Caco-2 (cell line): ENCODE results near the gene GRB14. TPM values are rescaled to one million over a fixed set of nuclear protein-coding genes. Genes with fewer than 3 reads are reported as not detected.

Experiments used
- BruUV-seq: library from RNA; stranded (reverse); fragments of 400-500 nt; replicated peaks from 2 replicates; lab custom pipeline; 2021; lab: Mats Ljungman, UMichigan
- CTCF ChIA-PET: fragments of 300-600 bp; sonication (Branson Sonifier 250); formaldehyde crosslinking; loops from one replicate; lab custom pipeline; 2022; ENCODE audit warnings: antibody characterized with exemption; lab: Charles Lee
- POLR2A ChIA-PET: fragments of 300-600 bp; sonication (Branson Sonifier 250); formaldehyde crosslinking; loops from one replicate; lab custom pipeline; 2022; ENCODE audit warnings: antibody characterized with exemption; lab: Charles Lee
- DNase-seq, 2 experiments: peaks; one replicate each; pipeline versions ENCODE4 v3.0.0 to v3.0.0-alpha.2; 2020 to 2022
- H3K27me3 ChIP-seq: replicated peaks from 2 replicates; pipeline ENCODE4 v1.6.0; 2011; ENCODE audit warnings: low read length; ENCODE audit not compliant: control insufficient read depth, insufficient read depth
- H3K36me3 ChIP-seq: 2 replicates; pipeline ENCODE4 v1.5.1; 2011; ENCODE audit warnings: low read length; ENCODE audit not compliant: control insufficient read depth, insufficient read depth
- H3K4me1 ChIP-seq: fragments of 250-450 bp; sonication (Bioruptor Pico); 2 replicates; pipeline ENCODE4 v1.5.1; 2020; ENCODE audit warnings: mild to moderate bottlenecking
- H3K4me3 ChIP-seq: 2 replicates; pipeline ENCODE4 v1.5.1; 2011; ENCODE audit warnings: low read depth, mild to moderate bottlenecking, control low read depth, low read length
- H3K9me3 ChIP-seq: fragments of 250-450 bp; sonication (Bioruptor Pico); 2 replicates; pipeline ENCODE4 v1.5.1; 2020; ENCODE audit warnings: mild to moderate bottlenecking, moderate library complexity
- H3K27ac Mint-ChIP-seq: one replicate; pipeline ENCODE4 v1.8.0; 2022; ENCODE audit warnings: mixed read lengths; ENCODE audit not compliant: unreplicated experiment
- H3K27me3 Mint-ChIP-seq: one replicate; pipeline ENCODE4 v1.8.0; 2022; ENCODE audit warnings: mixed read lengths; ENCODE audit not compliant: insufficient read depth, unreplicated experiment
- H3K36me3 Mint-ChIP-seq: one replicate; pipeline ENCODE4 v1.8.0; 2022; ENCODE audit warnings: mild to moderate bottlenecking, mixed read lengths; ENCODE audit not compliant: insufficient read depth, unreplicated experiment
- H3K4me1 Mint-ChIP-seq: one replicate; pipeline ENCODE4 v1.8.0; 2022; ENCODE audit warnings: low read depth, mixed read lengths; ENCODE audit not compliant: unreplicated experiment
- H3K4me3 Mint-ChIP-seq: one replicate; pipeline ENCODE4 v1.8.0; 2022; ENCODE audit warnings: mild to moderate bottlenecking, moderate library complexity, mixed read lengths; ENCODE audit not compliant: unreplicated experiment
- H3K9me3 Mint-ChIP-seq: one replicate; pipeline ENCODE4 v1.8.0; 2022; ENCODE audit warnings: mixed read lengths; ENCODE audit not compliant: unreplicated experiment
- CTCF ChIP-seq, 2 experiments: fragments of 200-600 bp in 1 of 2; IDR thresholded peaks; 1 replicate in 1 of 2; 2 replicates in 1 of 2; pipeline versions ENCODE4 v1.5.1 to v1.8.0; 2011 to 2022; ENCODE audit warnings: antibody characterized with exemption in 1 of 2, control low read depth in 1 of 2, inconsistent platforms in 1 of 2, low read depth in 1 of 2, low read length in 1 of 2, mild to moderate bottlenecking in 1 of 2, moderate library complexity in 1 of 2; ENCODE audit not compliant: insufficient read depth in 1 of 2, severe bottlenecking in 1 of 2, unreplicated experiment in 1 of 2
- intact Hi-C: fragments of 100-400 bp; cut with micrococcal nuclease; formaldehyde crosslinking; loops from one replicate; pipeline ENCODE4 v1.10.0; 2022; ENCODE audit not compliant: unreplicated experiment
- total RNA-seq: library from RNA; stranded (reverse); gene quantifications from 2 replicates; pipeline ENCODE4 v1.2.3, GENCODE V29; 2022

GRB14 gene
- total RNA-seq, 1 experiment from 2014 or later = 12.7 TPM

GRCh38 chr2:164655336-164655735 lies 34.1 kb upstream of the GRB14 start:
- POLR2A ChIA-PET = no interaction called here
- Mint-ChIP-seq H3K27ac (no peak overlapping the region), H3K4me3 (no peak overlapping the region), H3K4me1 (no peaks in the 10 kb centered on the region), H3K27me3 (no peaks in the 10 kb centered on the region), H3K9me3 (peaks cover 39% of the 10 kb centered on the region), H3K36me3 (no peaks in the 10 kb centered on the region)
- no peak for DNase-seq
- Histone ChIP-seq H3K4me3 (no peak overlapping the region), H3K36me3 (no peaks in the 10 kb centered on the region), H3K9me3 (no peaks in the 10 kb centered on the region), H3K4me1 (no peaks in the 10 kb centered on the region), H3K27me3 (no peaks in the 10 kb centered on the region)
- intact Hi-C loops = loop anchor here (1.0 kb wide), 1 partner anchor 95 kb away; no protein-coding TSS in a partner anchor
- CTCF ChIA-PET = no interaction called here
- no peak for TF ChIP-seq CTCF (IDR thresholded peaks at IDR 0.05; ENCODE audit: insufficient read depth in 1 of 2, low read depth in 1 of 2, low read length in 1 of 2, severe bottlenecking in 1 of 2, unreplicated experiment in 1 of 2)
- no TSS peak for BruUV-seq

GRCh38 chr2:164651361-164651760 lies 30.1 kb upstream of the GRB14 start:
- no peaks in the 10 kb centered on the region for H3K36me3 Mint-ChIP-seq
- Histone ChIP-seq H3K4me1 (no peaks in the 10 kb centered on the region), H3K27me3 (no peaks in the 10 kb centered on the region), H3K4me3 (no peak overlapping the region), H3K9me3 (peaks cover 6% of the 10 kb centered on the region; the same call in 1 of the 2 replicates), H3K36me3 (no peaks in the 10 kb centered on the region)
- DNase-seq = no peak
- H3K4me1 Mint-ChIP-seq = no peaks in the 10 kb centered on the region
- CTCF ChIA-PET = no interaction called here
- no peak overlapping the region for H3K27ac Mint-ChIP-seq
- BruUV-seq = no TSS peak
- POLR2A ChIA-PET = no interaction called here
- H3K9me3 Mint-ChIP-seq = peaks cover 49% of the 10 kb centered on the region
- no peak for TF ChIP-seq CTCF (IDR thresholded peaks at IDR 0.05; ENCODE audit: insufficient read depth in 1 of 2, low read depth in 1 of 2, low read length in 1 of 2, severe bottlenecking in 1 of 2, unreplicated experiment in 1 of 2)
- intact Hi-C loops = no loop called here
- H3K27me3 Mint-ChIP-seq = no peaks in the 10 kb centered on the region
- H3K4me3 Mint-ChIP-seq = no peak overlapping the region

GRCh38 chr2:164644036-164644700 lies 22.9 kb upstream of the GRB14 start:
- Histone ChIP-seq H3K9me3 (peaks cover 6% of the 10 kb centered on the region; the same call in 1 of the 2 replicates), H3K36me3 (no peaks in the 10 kb centered on the region), H3K4me3 (no peak overlapping the region), H3K27me3 (no peaks in the 10 kb centered on the region), H3K4me1 (no peaks in the 10 kb centered on the region)
- ChIA-PET CTCF (no interaction called here), POLR2A (no interaction called here)
- Mint-ChIP-seq H3K27me3 (no peaks in the 10 kb centered on the region), H3K36me3 (no peaks in the 10 kb centered on the region), H3K4me3 (no peak overlapping the region), H3K4me1 (no peaks in the 10 kb centered on the region), H3K27ac (no peak overlapping the region), H3K9me3 (peaks cover 14% of the 10 kb centered on the region)
- BruUV-seq = no TSS peak
- no peak for DNase-seq
- no peak for TF ChIP-seq CTCF (IDR thresholded peaks at IDR 0.05; ENCODE audit: insufficient read depth in 1 of 2, low read depth in 1 of 2, low read length in 1 of 2, severe bottlenecking in 1 of 2, unreplicated experiment in 1 of 2)
- intact Hi-C loops = no loop called here
